Psoas muscle (tissue), 8 donors: ENCODE data around the gene TMEM235. TPM values are rescaled to one million over a fixed set of nuclear protein-coding genes. Genes with fewer than 3 reads are reported as not detected.

Source experiments
- ATAC-seq, 4 donors: fragments of 200-7000 bp; cut with Tn5 transposase; one replicate each; pipeline ENCODE4 v1.9.1; 2020; ENCODE audit warnings: moderate library complexity in 3 of 4, mild to moderate bottlenecking in 2 of 4
- DNase-seq, 2 donors: peaks; one replicate each; pipeline ENCODE4 v3.0.0-alpha.2; 2020
- H3K27ac ChIP-seq: fragments of 200-600 bp; one replicate; pipeline ENCODE4 v1.8.0; 2022
- H3K27me3 ChIP-seq, 3 donors: fragments of 200-600 bp in 1 of 3; one replicate each; pipeline versions ENCODE4 v1.6.1 to v1.8.0; 2013 to 2022; ENCODE audit warnings: low read length in 2 of 3, mild to moderate bottlenecking in 2 of 3, moderate library complexity in 1 of 3; ENCODE audit not compliant: insufficient read depth in 3 of 3
- H3K36me3 ChIP-seq, 2 donors: fragments of 200-600 bp in 1 of 2; one replicate each; pipeline versions ENCODE4 v1.6.1 to v1.8.0; 2013 to 2022; ENCODE audit warnings: low read depth in 1 of 2, mild to moderate bottlenecking in 1 of 2, moderate library complexity in 1 of 2; ENCODE audit not compliant: insufficient read depth in 1 of 2
- H3K4me1 ChIP-seq: fragments of 200-600 bp; one replicate; pipeline ENCODE4 v1.8.0; 2022
- H3K4me3 ChIP-seq: fragments of 200-600 bp; one replicate; pipeline ENCODE4 v1.8.0; 2022; ENCODE audit warnings: mild to moderate bottlenecking
- H3K9me3 ChIP-seq: fragments of 200-600 bp; one replicate; pipeline ENCODE4 v1.8.0; 2022
- CTCF ChIP-seq: fragments of 200-600 bp; IDR thresholded peaks from one replicate; pipeline ENCODE4 v1.8.0; 2022; ENCODE audit warnings: antibody characterized with exemption
- WGBS, 3 donors: extraction: QIAGEN DNeasy Blood & Tissue Kit; methylation state at CpG; one replicate each; pipeline versions ENCODE4 v1.1.6 to v1.1.7; 2013; 5-methylcytosine and 5-hydroxymethylcytosine counted together
- intact Hi-C, 2 donors: fragments of 100-400 bp; cut with DNase I; formaldehyde crosslinking; loops; one replicate each; pipeline versions ENCODE4 v1.11.0 to v1.14.2; 2022
- polyA plus RNA-seq, 3 donors: library from polyadenylated mRNA; stranded (reverse); fragments of 200-250 nt; gene quantifications; one replicate each; pipeline ENCODE4 v1.2.3, GENCODE V29; 2013
- total RNA-seq, 4 donors: library from RNA; stranded (reverse); fragmentation: NEBNext Ultra II Directional in 2 of 4; extraction: Animal tissue kit (Norgen Biotek cat#: 25700) in 2 of 4; gene quantifications; one replicate each; pipeline versions ENCODE4 v1.2.1 to v1.2.4, GENCODE V29; 2021 to 2023
- donor health status: healthy with polysubstance abuse.
- donor health status: DM: no; HTN: no; CAD: no; lungs with moderate emphysema.
- donor health status: Bipolar disorder and iron deficiency.
- donor health status: healthy.
- donor health status: DM: yes; HTN: yes; CAD: no.
- donor health status: DM: no; HTN: no; CAD: no.
- donor health status: DM: no; HTN: no; CAD: no.
- donor health status: DM: yes; HTN: yes; CAD: no.

The TMEM235 gene
- total and polyA plus RNA-seq, 7 donors, result not detected

- no peak for DNase-seq
- no peak overlapping the region for H3K27ac ChIP-seq
Measured at GRCh38 chr17:78184868-78185267, 46.6 kb upstream of the TMEM235 start.

GRCh38 chr17:78185981-78186691 lies 45.3 kb upstream of the TMEM235 start:
- ATAC-seq (peak in 1 of 4 donors; percentile 4), DNase-seq (peak in 1 of 2 donors; percentile 71)
- 50 to 75% (median 61%) methylated on average over 7 to 10 of the region's 10 CpGs for WGBS, 3 donors
- no peak for TF ChIP-seq CTCF
- H3K4me1 ChIP-seq, result peaks cover 8% of the 10 kb centered on the region
- peak overlapping the region; percentile 65 for H3K4me3 ChIP-seq
- intact Hi-C loops, result loop anchor here in 1 of 2 donors (5.0 kb wide), 1 partner anchor 66 kb away; no protein-coding TSS in a partner anchor
- H3K9me3 ChIP-seq, result no peaks in the 10 kb centered on the region
- H3K27ac ChIP-seq, result no peak overlapping the region
- H3K36me3 ChIP-seq, result peaks cover 0 to 11% of the 10 kb centered on the region in 2 donors
- H3K27me3 ChIP-seq, result no peaks in the 10 kb centered on the region

More at GRCh38 chr17:78184868-78185267, 46.6 kb upstream of the TMEM235 start:
- ATAC-seq, result no peak
- H3K4me1 ChIP-seq, result peaks cover 17% of the 10 kb centered on the region
- WGBS, 3 donors, result 64 to 81% (median 64%) methylated on average over 9 of the region's 9 CpGs
- intact Hi-C loops, result loop anchor here in 1 of 2 donors (5.0 kb wide), 2 partner anchors 43 to 67 kb away; no protein-coding TSS in a partner anchor
- no peaks in the 10 kb centered on the region for H3K36me3 ChIP-seq
- H3K9me3 ChIP-seq, result no peaks in the 10 kb centered on the region
- no peak for TF ChIP-seq CTCF
- no peak overlapping the region for H3K4me3 ChIP-seq
- H3K27me3 ChIP-seq, result no peaks in the 10 kb centered on the region

GRCh38 chr17:78186692-78187595 lies 44.5 kb upstream of the TMEM235 start, which contains the start of the genes AFMID and TK1:
Gene AFMID (plus strand): TSS chr17:78187362. CDS start chr17:78187371, 9 bp downstream.
Gene TK1 (minus strand): TSS chr17:78187052. CDS start chr17:78186994, 58 bp downstream.
- Histone ChIP-seq H3K36me3 (peaks cover 0 to 18% of the 10 kb centered on the region in 2 donors), H3K27me3 (no peaks in the 10 kb centered on the region), H3K4me1 (peaks cover 8% of the 10 kb centered on the region), H3K4me3 (peak within 1 kb of the TSS; percentile 65), H3K9me3 (no peaks in the 10 kb centered on the region), H3K27ac (peak within 1 kb of the TSS; percentile 71)
- peak; percentile 76 for TF ChIP-seq CTCF
- 4 to 6% (median 5%) methylated on average over 48 to 57 of the region's 57 CpGs for whole genome bisulfite sequencing, 3 donors
- DNase-seq, result peak; percentile 97 to 98
- intact Hi-C loops, result loop anchor here in 1 of 2 donors (5.0 kb wide), 1 partner anchor 65 kb away; no protein-coding TSS in a partner anchor
- ATAC-seq, result peak; percentile 98 to 99 (median 98)

- H3K27ac ChIP-seq, result no peak overlapping the region
- no peak for TF ChIP-seq CTCF
- intact Hi-C loops, result no loop called here
- ATAC-seq, result no peak
- 69 to 88% (median 87%) methylated on average over 5 of the region's 5 CpGs for WGBS, 3 donors
- peaks cover 0 to 49% of the 10 kb centered on the region in 2 donors for H3K36me3 ChIP-seq
- H3K9me3 ChIP-seq, result no peaks in the 10 kb centered on the region
- H3K27me3 ChIP-seq, result no peaks in the 10 kb centered on the region
- DNase-seq, result no peak
- H3K4me1 ChIP-seq, result no peaks in the 10 kb centered on the region
- no peak overlapping the region for H3K4me3 ChIP-seq
Measured at GRCh38 chr17:78196716-78197115, 34.7 kb upstream of the TMEM235 start.
